H9 (cell line): ENCODE data around the gene SIM1. TPM values are rescaled to one million over a fixed set of nuclear protein-coding genes. Genes with fewer than 3 reads are reported as not detected.

ENCODE experiments used
- DNase-seq: peaks from one replicate; pipeline ENCODE4 v3.0.0-alpha.2; 2017
- H2AFZ ChIP-seq: one replicate; pipeline ENCODE4 v1.6.1; 2013; ENCODE audit warnings: mild to moderate bottlenecking, low read length, control low read depth, moderate library complexity
- H2AK5ac ChIP-seq: 2 replicates; pipeline ENCODE4 v1.6.1; 2013; ENCODE audit warnings: low read length, control low read depth, mixed read lengths; ENCODE audit not compliant: insufficient read length
- H2BK120ac ChIP-seq: one replicate; pipeline ENCODE4 v1.6.1; 2013; ENCODE audit warnings: low read depth, mild to moderate bottlenecking, low read length, control low read depth, inconsistent platforms; ENCODE audit not compliant: poor library complexity, severe bottlenecking
- H2BK12ac ChIP-seq: 2 replicates; pipeline ENCODE4 v1.6.1; 2013; ENCODE audit warnings: low read length, control low read depth, mixed read lengths, low read depth; ENCODE audit not compliant: insufficient read length
- H2BK15ac ChIP-seq: 2 replicates; pipeline ENCODE4 v1.6.1; 2013; ENCODE audit warnings: low read depth, low read length, control low read depth
- H2BK20ac ChIP-seq: one replicate; pipeline ENCODE4 v1.6.1; 2013; ENCODE audit warnings: low read depth, mild to moderate bottlenecking, low read length, control low read depth, inconsistent platforms; ENCODE audit not compliant: poor library complexity, severe bottlenecking
- H2BK5ac ChIP-seq: 2 replicates; pipeline ENCODE4 v1.6.1; 2013; ENCODE audit warnings: low read length, control low read depth, mixed read lengths; ENCODE audit not compliant: insufficient read length
- H3K14ac ChIP-seq: 2 replicates; pipeline ENCODE4 v1.6.1; 2013; ENCODE audit warnings: low read length, control low read depth; ENCODE audit not compliant: insufficient read depth
- H3K18ac ChIP-seq: 2 replicates; pipeline ENCODE4 v1.6.1; 2013; ENCODE audit warnings: low read depth, mild to moderate bottlenecking, mixed read lengths, low read length, control low read depth; ENCODE audit not compliant: insufficient read length
- H3K23ac ChIP-seq: 2 replicates; pipeline ENCODE4 v1.6.1; 2013; ENCODE audit warnings: low read length, control low read depth, mixed read lengths, low read depth; ENCODE audit not compliant: insufficient read length
- H3K23me2 ChIP-seq: 2 replicates; pipeline ENCODE4 v1.6.1; 2013; ENCODE audit warnings: low read depth, mild to moderate bottlenecking, mixed read lengths, low read length, control low read depth; ENCODE audit not compliant: insufficient read length, poor library complexity, severe bottlenecking
- H3K27ac ChIP-seq: 2 replicates; pipeline ENCODE4 v1.5.1; 2013; ENCODE audit warnings: low read length, control low read depth, mixed read lengths, low read depth; ENCODE audit not compliant: insufficient read length
- H3K27me3 ChIP-seq: 2 replicates; pipeline ENCODE4 v1.6.1; 2013; ENCODE audit warnings: low read length, control low read depth, inconsistent platforms; ENCODE audit not compliant: insufficient read depth
- H3K4ac ChIP-seq: 2 replicates; pipeline ENCODE4 v1.6.1; 2013; ENCODE audit warnings: low read depth, mild to moderate bottlenecking, control low read depth, inconsistent platforms, low read length, moderate library complexity
- H3K4me1 ChIP-seq: 2 replicates; pipeline ENCODE4 v1.6.1; 2013; ENCODE audit warnings: low read length, control low read depth, inconsistent platforms; ENCODE audit not compliant: insufficient read depth
- H3K4me2 ChIP-seq: 2 replicates; pipeline ENCODE4 v1.6.1; 2013; ENCODE audit warnings: low read length, control low read depth, mixed read lengths; ENCODE audit not compliant: insufficient read length, insufficient read depth
- H3K56ac ChIP-seq: 2 replicates; pipeline ENCODE4 v1.6.1; 2013; ENCODE audit warnings: low read depth, mild to moderate bottlenecking, mixed read lengths, low read length, control low read depth; ENCODE audit not compliant: insufficient read length
- H3K79me1 ChIP-seq: 2 replicates; pipeline ENCODE4 v1.6.1; 2013; ENCODE audit warnings: low read depth, mild to moderate bottlenecking, moderate library complexity, low read length, control low read depth, inconsistent platforms; ENCODE audit not compliant: insufficient read depth, poor library complexity, severe bottlenecking
- H3K79me2 ChIP-seq: 2 replicates; pipeline ENCODE4 v1.6.1; 2013; ENCODE audit warnings: low read length, control low read depth, inconsistent platforms; ENCODE audit not compliant: insufficient read depth
- H3K9ac ChIP-seq: 2 replicates; pipeline ENCODE4 v1.6.1; 2013; ENCODE audit warnings: low read length, control low read depth, mixed read lengths; ENCODE audit not compliant: insufficient read length; ENCODE audit errors: extremely low read depth
- H3K9me3 ChIP-seq: one replicate; pipeline ENCODE4 v1.6.1; 2013; ENCODE audit warnings: low read depth, low read length, inconsistent platforms; ENCODE audit not compliant: control insufficient read depth
- H3T11ph ChIP-seq: one replicate; pipeline ENCODE4 v1.6.1; 2013; ENCODE audit warnings: mild to moderate bottlenecking, low read length, control low read depth, inconsistent platforms
- H4K20me1 ChIP-seq: one replicate; pipeline ENCODE4 v1.6.1; 2013; ENCODE audit not compliant: control insufficient read depth, insufficient read length, insufficient read depth
- H4K5ac ChIP-seq: 2 replicates; pipeline ENCODE4 v1.6.1; 2013; ENCODE audit warnings: low read depth, mild to moderate bottlenecking, mixed read lengths, low read length, control low read depth; ENCODE audit not compliant: insufficient read length
- H4K8ac ChIP-seq: replicated peaks from 2 replicates; pipeline ENCODE4 v1.6.1; 2013; ENCODE audit warnings: low read length, control low read depth, mixed read lengths, low read depth; ENCODE audit not compliant: insufficient read length
- H4K91ac ChIP-seq: 2 replicates; pipeline ENCODE4 v1.6.1; 2013; ENCODE audit warnings: low read depth, mild to moderate bottlenecking, moderate library complexity, mixed read lengths, low read length, control low read depth; ENCODE audit not compliant: insufficient read length
- H3K27ac Mint-ChIP-seq, 3 experiments: 2 replicates in 2 of 3; 3 replicates in 1 of 3; pipeline ENCODE4 v1.8.0; 2020 to 2021; ENCODE audit warnings: mixed read lengths in 3 of 3, mild to moderate bottlenecking in 1 of 3, moderate library complexity in 1 of 3
- H3K27me3 Mint-ChIP-seq: 2 replicates; pipeline ENCODE4 v1.8.0; 2021; ENCODE audit warnings: low read depth, mild to moderate bottlenecking, moderate library complexity, mixed read lengths
- H3K36me3 Mint-ChIP-seq, 3 experiments: 2 replicates in 2 of 3; 3 replicates in 1 of 3; pipeline ENCODE4 v1.8.0; 2020 to 2021; ENCODE audit warnings: low read depth in 3 of 3, mixed read lengths in 3 of 3; ENCODE audit not compliant: insufficient read depth in 1 of 3
- H3K4me1 Mint-ChIP-seq, 2 experiments: 2 replicates each; pipeline ENCODE4 v1.8.0; 2020; ENCODE audit warnings: mixed read lengths in 2 of 2
- H3K4me3 Mint-ChIP-seq, 2 experiments: 2 replicates in 1 of 2; 3 replicates in 1 of 2; pipeline ENCODE4 v1.8.0; 2020 to 2021; ENCODE audit warnings: mild to moderate bottlenecking in 2 of 2, mixed read lengths in 2 of 2, moderate library complexity in 1 of 2
- H3K9me3 Mint-ChIP-seq, 2 experiments: 2 replicates in 1 of 2; 3 replicates in 1 of 2; pipeline ENCODE4 v1.8.0; 2020; ENCODE audit warnings: mild to moderate bottlenecking in 2 of 2, mixed read lengths in 2 of 2, moderate library complexity in 1 of 2
- WGBS: extraction: QIAGEN DNeasy Blood & Tissue Kit; methylation state at CpG from one replicate; pipeline ENCODE4 v1.1.7; 2013; ENCODE audit warnings: missing lambda C conversion rate, low lambda C conversion rate, mixed read lengths; ENCODE audit not compliant: insufficient read length; ENCODE audit errors: extremely low coverage; 5-methylcytosine and 5-hydroxymethylcytosine counted together
- total RNA-seq: library from RNA; stranded (reverse); gene quantifications from 2 replicates; pipeline ENCODE4 v1.2.1, GENCODE V29; 2021
- TF ChIP-seq, protein P1 (sequence below): fragments of 200-600 bp; sonication (generic); conservative IDR thresholded peaks from 3 replicates; pipeline ENCODE4 v1.8.0; 2021; ENCODE audit warnings: antibody characterized with exemption, mild to moderate bottlenecking

Gene SIM1
- total RNA-seq, 1 experiment from 2014 or later: not detected

DNA sequence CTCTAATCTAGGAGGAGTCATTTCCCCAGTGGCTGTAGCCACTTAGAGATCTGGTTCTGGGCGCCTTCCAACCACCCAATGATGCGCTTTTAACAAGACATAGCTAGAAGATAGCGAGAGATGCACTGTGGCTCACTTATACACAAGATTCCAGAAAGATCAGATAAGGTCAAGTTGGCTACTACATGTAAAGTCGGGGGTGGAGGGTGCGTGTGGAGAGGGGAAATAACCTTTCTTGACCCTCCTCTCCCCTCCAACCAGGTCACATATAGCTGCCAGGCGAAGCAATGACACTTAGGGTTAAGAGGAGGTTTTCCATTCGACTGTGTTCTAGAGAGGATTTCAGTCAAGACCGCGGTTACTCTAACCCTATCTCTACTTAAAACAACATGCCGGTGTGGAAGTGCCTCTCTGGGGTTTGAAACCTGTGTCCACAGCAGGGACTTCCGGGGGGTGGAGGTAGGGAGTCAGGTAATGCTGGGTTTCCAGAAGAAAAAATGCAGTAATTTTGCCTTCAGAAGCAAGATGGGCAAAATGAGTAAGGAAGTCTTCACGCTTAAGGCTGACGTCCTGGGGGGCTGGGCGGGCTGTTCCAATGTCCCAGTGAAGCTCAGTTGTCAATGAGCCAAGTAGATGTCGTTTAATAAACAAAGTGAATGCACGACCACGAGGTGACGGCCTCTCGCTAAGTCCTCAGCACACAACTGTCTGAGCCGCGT, 1.8 kb upstream of the SIM1 start:
- H2AK5ac ChIP-seq: no peak overlapping the region
- H3K4me1 ChIP-seq: peaks cover 3% of the 10 kb centered on the region; the same call in 1 of the 2 replicates
- no peak overlapping the region for H3K18ac ChIP-seq
- no peaks in the 10 kb centered on the region for H3K79me1 ChIP-seq
- H3K4me2 ChIP-seq: peak overlapping the region; percentile 79
- no peak overlapping the region for H2BK15ac ChIP-seq
- H3K56ac ChIP-seq: no peak overlapping the region
- no peak overlapping the region for H4K91ac ChIP-seq
- Mint-ChIP-seq H3K9me3 (peaks cover 0 to 6% of the 10 kb centered on the region in 2 experiments; a peak in 1 of 5 replicates), H3K36me3 (no peaks in the 10 kb centered on the region), H3K27me3 (no peaks in the 10 kb centered on the region; the same call in 1 of the 2 replicates), H3K27ac (no peak overlapping the region), H3K4me1 (peaks cover 31 to 61% of the 10 kb centered on the region in 2 experiments), H3K4me3 (peak overlapping the region in 1 of 2 experiments; percentile 74; a peak in 3 of 5 replicates)
- DNase-seq: peak; percentile 54
- H4K8ac ChIP-seq: no peak overlapping the region
- H3K14ac ChIP-seq: no peak overlapping the region
- peaks cover 3% of the 10 kb centered on the region for H4K20me1 ChIP-seq
- TF ChIP-seq, protein P1, sequence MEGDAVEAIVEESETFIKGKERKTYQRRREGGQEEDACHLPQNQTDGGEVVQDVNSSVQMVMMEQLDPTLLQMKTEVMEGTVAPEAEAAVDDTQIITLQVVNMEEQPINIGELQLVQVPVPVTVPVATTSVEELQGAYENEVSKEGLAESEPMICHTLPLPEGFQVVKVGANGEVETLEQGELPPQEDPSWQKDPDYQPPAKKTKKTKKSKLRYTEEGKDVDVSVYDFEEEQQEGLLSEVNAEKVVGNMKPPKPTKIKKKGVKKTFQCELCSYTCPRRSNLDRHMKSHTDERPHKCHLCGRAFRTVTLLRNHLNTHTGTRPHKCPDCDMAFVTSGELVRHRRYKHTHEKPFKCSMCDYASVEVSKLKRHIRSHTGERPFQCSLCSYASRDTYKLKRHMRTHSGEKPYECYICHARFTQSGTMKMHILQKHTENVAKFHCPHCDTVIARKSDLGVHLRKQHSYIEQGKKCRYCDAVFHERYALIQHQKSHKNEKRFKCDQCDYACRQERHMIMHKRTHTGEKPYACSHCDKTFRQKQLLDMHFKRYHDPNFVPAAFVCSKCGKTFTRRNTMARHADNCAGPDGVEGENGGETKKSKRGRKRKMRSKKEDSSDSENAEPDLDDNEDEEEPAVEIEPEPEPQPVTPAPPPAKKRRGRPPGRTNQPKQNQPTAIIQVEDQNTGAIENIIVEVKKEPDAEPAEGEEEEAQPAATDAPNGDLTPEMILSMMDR: no peak
- no peak overlapping the region for H2BK120ac ChIP-seq
- no peak overlapping the region for H2BK20ac ChIP-seq
- no peak overlapping the region for H3K27ac ChIP-seq
- no peak overlapping the region for H2BK12ac ChIP-seq
- H3K9me3 ChIP-seq: no peaks in the 10 kb centered on the region
- H3T11ph ChIP-seq: no peak overlapping the region
- H4K5ac ChIP-seq: no peak overlapping the region
- peaks cover 12% of the 10 kb centered on the region for H3K23me2 ChIP-seq
- WGBS: no CpG with 5 or more reads among the region's 21 CpGs
- H2BK5ac ChIP-seq: no peak overlapping the region
- no peak overlapping the region for H2AFZ ChIP-seq
- H3K27me3 ChIP-seq: peaks cover 91% of the 10 kb centered on the region
- H3K79me2 ChIP-seq: no peaks in the 10 kb centered on the region
- H3K9ac ChIP-seq: no peak overlapping the region
- H3K4ac ChIP-seq: no peak overlapping the region
- H3K23ac ChIP-seq: no peak overlapping the region
